Gastrocnemius medialis (tissue), 4 donors: ENCODE results near the gene EPN3.

Experiments used
- POLR2A ChIP-seq, 2 donors: fragments of 450-650 bp; IDR thresholded peaks; one replicate each; pipeline ENCODE4 v1.6.1; 2017; ENCODE audit warnings: antibody characterized with exemption in 2 of 2, mild to moderate bottlenecking in 2 of 2, moderate library complexity in 2 of 2
- TF ChIP-seq, protein P1 (sequence below), 5 experiments: fragments of 450-650 bp in 3 of 5; fragments of 200-600 bp in 2 of 5; sonication (generic) in 2 of 5; IDR thresholded peaks in 4 of 5; conservative IDR thresholded peaks in 1 of 5; 1 replicate in 4 of 5; 2 replicates in 1 of 5; pipeline ENCODE4 v1.5.1; 2016 to 2019; ENCODE audit warnings: antibody characterized with exemption in 5 of 5, mild to moderate bottlenecking in 3 of 5, moderate library complexity in 3 of 5

DNA sequence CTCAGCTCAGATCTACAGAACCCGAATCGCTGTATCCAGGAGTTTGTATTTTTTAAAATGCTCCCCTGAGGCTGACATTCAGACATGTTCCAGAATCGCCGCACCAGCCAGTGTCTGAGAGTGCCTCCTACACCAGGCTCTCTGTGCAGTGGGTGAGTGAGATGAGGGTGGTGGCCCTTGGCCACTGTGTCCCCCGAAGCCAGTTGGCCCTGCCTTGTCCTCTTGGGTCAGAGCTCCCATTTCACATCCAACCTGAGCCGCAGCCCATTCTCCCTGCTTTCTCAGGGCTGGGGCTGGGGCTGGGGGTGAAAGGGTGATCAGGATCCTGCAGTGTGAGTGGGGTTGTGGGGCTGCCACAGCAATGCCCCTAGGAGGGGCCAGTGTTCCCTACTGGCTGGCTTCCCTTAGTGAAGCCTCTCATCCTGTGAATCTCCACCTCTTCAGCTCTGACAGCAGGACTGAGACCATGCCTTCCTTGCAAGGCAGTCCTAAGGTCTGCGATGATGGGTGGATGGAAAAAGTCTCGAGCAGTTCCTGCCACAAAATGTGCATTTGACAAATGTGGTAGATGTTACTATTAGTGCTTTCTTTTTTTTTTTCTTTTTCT is 37.2 kb upstream of the EPN3 start:
- TF ChIP-seq, protein P1, sequence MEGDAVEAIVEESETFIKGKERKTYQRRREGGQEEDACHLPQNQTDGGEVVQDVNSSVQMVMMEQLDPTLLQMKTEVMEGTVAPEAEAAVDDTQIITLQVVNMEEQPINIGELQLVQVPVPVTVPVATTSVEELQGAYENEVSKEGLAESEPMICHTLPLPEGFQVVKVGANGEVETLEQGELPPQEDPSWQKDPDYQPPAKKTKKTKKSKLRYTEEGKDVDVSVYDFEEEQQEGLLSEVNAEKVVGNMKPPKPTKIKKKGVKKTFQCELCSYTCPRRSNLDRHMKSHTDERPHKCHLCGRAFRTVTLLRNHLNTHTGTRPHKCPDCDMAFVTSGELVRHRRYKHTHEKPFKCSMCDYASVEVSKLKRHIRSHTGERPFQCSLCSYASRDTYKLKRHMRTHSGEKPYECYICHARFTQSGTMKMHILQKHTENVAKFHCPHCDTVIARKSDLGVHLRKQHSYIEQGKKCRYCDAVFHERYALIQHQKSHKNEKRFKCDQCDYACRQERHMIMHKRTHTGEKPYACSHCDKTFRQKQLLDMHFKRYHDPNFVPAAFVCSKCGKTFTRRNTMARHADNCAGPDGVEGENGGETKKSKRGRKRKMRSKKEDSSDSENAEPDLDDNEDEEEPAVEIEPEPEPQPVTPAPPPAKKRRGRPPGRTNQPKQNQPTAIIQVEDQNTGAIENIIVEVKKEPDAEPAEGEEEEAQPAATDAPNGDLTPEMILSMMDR (IDR thresholded peaks at IDR 0.05 in 4 of 5, conservative IDR thresholded peaks at IDR 0.05 in 1 of 5): no peak
- no peak for TF ChIP-seq POLR2A (IDR thresholded peaks at IDR 0.05)
